ENCODE measurements around the gene CNOT4.
"Not testable (repeated sequence)": the region's sequence is repeated elsewhere in the genome, so short reads cannot be mapped to it uniquely, and the experiment has no call there.

Gene CNOT4

DNA sequence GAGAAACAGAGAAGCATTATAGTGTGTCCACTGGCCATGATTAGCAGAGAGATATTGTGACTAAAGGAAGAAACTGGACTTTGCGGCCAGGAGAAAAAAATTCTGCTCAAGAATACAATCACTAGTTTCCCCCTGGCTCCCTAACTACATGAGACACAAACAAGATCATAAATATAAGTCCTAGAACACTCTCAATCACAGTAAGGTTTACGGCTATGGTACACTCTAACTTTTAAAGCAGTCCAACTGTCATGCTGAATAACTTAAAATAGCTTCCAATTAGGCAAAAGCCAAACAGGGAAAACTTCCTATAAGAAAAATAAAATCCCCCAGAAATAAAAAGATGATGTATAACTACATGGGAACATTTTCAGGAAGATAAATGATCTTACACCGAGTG, 144.2 kb downstream of the CNOT4 start:
- FAIRE-seq (no peak), DNase-seq (ENCODE audit: insufficient read length, low spot score) (no peak)
- no peak for TF ChIP-seq POLR2A (IDR thresholded peaks at IDR 0.05; ENCODE audit: low read depth, low read length)

DNA sequence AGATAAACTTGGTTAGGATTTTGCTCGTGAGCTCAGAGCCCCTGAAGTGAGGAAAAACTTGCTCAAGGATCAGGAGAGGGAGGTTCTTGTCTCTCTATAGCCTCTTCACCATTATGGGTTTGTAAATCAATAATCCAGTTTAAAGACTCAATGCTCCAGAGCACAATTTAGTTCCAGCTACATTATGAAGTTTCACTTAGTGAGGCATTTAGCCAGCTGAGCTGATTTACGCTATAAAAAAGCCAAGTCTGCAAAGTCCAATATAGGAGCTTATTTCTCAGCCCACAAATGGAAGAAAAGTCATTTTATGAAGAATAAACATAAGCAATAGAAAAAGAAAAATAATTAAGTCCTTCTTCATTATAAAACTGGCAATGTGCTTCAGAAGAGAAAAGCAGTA, 145.7 kb downstream of the CNOT4 start:
- no peak for DNase-seq (ENCODE audit: insufficient read length, low spot score)
- no peak for TF ChIP-seq POLR2A (IDR thresholded peaks at IDR 0.05; ENCODE audit: low read depth, low read length)
- no peak for FAIRE-seq

DNA sequence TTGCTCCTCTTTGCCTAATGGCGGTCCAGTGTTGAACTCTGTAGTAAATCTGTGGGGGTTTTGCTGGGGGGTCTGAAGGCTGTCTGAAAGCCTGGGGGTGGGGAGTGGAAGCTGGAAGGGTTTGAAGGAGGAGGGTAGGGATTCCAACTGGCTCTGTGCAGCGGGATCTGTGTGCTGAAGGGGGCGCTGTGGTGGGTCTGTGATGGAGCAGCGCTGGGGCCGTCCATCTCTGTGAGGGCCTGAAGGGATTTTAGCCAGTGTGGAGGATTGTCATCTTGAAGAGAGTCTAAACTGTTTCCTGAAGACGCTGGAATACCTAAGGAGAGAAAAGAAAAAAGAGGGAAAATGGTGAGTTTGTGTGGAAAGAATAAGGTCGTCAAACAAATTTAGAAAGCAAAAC, 147.0 kb downstream of the CNOT4 start:
- FAIRE-seq (no peak), DNase-seq (ENCODE audit: insufficient read length, low spot score) (no peak)
- TF ChIP-seq POLR2A (IDR thresholded peaks at IDR 0.05; ENCODE audit: low read depth, low read length), result no peak

DNA sequence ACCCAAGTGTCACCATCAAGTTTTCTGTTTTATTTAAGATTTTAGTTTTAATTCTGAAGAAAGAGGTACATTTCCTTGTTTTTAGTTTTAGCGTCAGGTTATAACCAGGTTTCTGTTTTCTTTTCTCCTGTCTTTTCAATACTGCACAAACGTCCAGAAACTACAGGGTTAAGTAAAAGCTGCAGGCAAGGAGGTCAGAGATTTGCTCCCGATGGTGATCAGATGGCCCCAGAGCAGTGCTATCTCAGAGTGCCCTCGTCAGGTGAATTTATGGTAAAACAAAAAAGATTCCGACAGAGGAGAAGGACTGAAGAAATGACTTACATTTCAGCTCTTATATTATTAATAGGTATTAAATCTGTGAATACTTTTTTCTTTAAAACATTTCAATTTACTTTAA, 148.1 kb downstream of the CNOT4 start:
- FAIRE-seq (no peak), DNase-seq (ENCODE audit: insufficient read length, low spot score) (no peak)
- TF ChIP-seq POLR2A (IDR thresholded peaks at IDR 0.05; ENCODE audit: low read depth, low read length), result no peak

DNA sequence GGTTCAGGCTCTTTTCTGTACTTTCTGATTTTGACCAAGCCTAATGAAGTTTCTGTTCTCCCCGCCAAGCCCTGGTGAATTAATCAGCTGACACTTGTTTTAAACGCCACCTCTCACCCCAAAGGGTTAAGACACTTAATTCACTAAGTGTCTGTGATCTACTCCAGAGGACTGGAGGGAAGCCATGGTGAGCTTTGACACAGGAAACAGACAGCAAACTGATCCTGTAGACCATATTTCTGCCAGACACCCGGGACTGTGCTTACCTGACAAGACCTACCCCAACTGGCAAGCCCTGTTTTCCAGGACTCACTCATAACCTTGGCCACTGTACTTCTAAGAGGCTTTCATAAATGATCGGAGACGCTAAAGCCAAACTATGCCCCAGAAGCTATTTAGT, 150.3 kb downstream of the CNOT4 start:
- DNase-seq (ENCODE audit: insufficient read length, low spot score), result no peak
- no peak for TF ChIP-seq POLR2A (IDR thresholded peaks at IDR 0.05; ENCODE audit: low read depth, low read length)

DNA sequence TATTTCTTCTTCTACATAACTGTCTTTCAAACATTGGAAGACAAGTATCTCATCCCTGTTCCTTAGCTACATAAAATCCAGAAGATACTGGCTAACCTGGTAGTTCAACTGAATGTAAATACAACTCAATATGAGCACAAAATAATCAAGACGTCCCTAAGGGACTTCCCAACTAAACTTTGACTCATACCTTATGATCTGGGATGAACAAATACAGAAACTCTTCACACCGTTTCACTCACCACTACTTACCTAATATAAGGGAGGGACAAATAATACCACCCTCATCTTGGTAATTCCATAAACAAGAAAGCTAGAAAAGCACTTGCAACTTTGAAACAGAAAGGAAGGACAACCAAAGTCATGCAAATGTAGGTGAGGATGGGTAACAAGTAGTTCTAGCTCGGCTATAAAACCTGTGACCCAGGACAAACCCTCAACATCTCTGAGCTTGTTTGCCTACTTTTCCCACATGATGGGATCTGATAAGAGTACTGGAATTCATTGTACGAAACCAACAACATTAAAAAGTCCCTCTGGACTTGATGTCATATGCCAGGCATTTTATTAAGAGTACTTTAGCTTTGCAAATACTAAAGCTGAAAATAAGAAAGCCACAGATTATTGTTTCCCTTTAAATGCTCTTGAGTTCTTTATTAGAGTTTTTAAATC, 154.4 kb downstream of the CNOT4 start:
- no peak for FAIRE-seq
- no peak for TF ChIP-seq POLR2A (IDR thresholded peaks at IDR 0.05; ENCODE audit: low read depth, low read length)
- DNase-seq (ENCODE audit: insufficient read length, low spot score), result no peak

More for the DNA sequence above, 150.3 kb downstream of the CNOT4 start:
- FAIRE-seq, result no peak

DNA sequence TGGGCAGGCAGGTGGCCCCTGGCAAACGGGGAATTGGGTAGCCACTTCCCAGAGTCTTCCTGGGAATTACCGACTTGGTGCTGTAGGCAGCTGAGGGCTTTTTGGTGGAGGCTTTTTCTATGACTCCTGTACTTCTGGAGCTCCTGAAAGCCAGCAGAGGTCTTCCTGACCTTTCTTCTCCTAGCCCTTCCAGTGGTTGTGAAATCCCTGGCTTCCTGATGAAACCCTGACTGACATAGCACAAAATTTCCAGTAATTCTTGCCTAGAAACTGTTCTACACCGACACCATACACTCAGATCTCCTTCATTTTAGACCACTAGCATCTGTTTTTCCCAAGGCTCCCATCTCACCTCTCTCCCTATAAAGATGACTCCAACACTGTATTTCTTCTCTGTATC, 156.1 kb downstream of the CNOT4 start:
- FAIRE-seq (no peak), DNase-seq (ENCODE audit: insufficient read length, low spot score) (no peak)
- TF ChIP-seq POLR2A (IDR thresholded peaks at IDR 0.05; ENCODE audit: low read depth, low read length), result no peak

DNA sequence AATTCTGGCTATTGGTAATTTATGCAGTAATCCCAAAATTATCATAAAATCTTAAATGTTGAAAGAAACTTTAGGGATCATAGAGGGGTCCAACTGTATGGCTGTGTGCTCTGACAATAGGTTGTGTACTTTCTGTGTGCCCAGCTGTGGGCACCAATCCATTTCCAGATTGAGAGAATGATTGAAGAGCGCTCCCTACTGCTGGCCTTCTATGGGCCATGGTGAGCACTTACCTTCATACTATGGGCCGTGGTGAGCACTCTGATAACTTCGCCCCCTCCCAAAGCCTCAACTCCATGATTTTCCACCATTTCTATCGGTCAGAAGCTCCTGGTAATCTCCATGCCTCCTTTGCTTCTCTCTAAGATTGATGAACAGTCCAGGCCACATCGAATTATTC, 157.6 kb downstream of the CNOT4 start:
- DNase-seq (ENCODE audit: insufficient read length, low spot score), result no peak
- no peak for FAIRE-seq
- no peak for TF ChIP-seq POLR2A (IDR thresholded peaks at IDR 0.05; ENCODE audit: low read depth, low read length)

DNA sequence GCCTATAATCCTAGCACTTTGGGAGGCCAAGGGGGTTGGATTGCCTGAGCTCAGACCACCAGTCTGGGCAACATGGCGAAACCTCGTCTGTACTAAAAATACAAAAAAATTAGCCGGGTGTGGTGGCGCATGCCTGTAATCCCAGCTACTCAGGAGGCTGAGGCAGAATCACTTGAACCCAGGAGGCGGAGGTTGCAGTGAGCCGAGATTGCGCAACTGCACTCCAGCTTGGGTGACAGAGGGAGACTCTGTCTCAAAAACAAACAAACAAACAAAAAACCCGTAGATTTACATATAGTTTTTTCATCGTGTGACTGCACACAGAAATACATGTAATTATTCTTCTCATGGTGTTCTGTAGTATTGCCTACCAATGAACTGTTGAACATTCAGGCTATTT, 158.8 kb downstream of the CNOT4 start:
- DNase-seq (ENCODE audit: insufficient read length, low spot score); FAIRE-seq: not testable (repeated sequence)

DNA sequence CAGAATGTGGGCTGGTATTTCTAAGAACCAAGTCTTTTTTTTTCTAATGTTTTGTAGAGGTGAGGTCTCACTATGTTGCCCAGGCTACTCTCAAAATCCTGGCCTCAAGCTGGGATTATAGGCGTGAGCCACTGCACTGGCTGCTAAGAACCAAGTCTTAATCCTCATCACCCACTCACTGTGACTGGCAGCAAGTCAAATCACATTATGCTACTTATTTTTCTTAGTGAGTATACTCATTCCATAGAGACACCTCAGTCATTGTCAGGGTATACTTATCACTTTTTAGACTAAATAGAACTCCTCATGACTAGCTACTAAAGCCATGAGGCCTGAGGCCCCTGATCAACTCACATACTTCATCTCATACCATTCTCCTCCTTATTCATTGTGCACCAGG, 160.2 kb downstream of the CNOT4 start:
- DNase-seq (ENCODE audit: insufficient read length, low spot score), result no peak
- FAIRE-seq, result no peak
- no peak for TF ChIP-seq POLR2A (IDR thresholded peaks at IDR 0.05; ENCODE audit: low read depth, low read length)

DNA sequence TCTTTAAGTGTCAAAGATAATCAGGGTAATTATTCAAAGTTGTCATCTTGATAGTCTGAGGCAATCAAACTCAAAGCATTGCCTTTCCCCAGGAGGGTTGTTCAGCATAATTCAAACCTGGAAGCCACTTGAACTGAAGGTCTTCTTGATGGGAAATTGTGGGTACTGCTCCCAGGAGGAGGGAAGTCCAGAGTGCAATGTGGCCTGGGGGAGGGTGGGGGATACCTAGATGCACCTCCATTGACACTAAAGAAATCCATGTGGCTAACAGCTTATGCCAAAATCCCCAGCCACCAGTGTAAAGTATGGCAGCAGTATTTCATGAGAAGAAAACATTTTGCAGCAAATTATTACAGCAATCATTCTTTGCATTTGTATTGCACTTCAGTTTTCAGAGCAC, 161.4 kb downstream of the CNOT4 start:
- no peak for DNase-seq (ENCODE audit: insufficient read length, low spot score)
- TF ChIP-seq POLR2A (IDR thresholded peaks at IDR 0.05; ENCODE audit: low read depth, low read length), result no peak
- no peak for FAIRE-seq

DNA sequence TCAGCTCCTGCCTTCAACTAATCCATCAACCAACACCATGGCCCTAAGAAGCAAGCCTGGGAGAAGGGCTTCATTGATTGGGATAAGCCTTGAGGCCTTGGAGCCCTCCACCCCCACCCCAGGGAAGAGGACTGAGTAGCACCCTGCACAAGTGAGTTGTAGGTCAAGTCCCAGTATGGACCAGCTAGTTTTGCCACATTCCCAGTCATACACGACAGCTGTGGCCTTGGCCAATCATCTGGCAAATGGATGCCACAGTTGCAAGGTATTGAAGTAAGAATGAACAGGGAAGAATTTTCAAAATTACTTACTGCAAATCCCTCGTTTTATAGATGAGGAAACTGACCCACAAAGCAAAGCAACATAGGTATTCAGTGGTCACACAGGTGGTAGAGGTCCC, 166.5 kb downstream of the CNOT4 start:
- DNase-seq (ENCODE audit: insufficient read length, low spot score) (no peak), FAIRE-seq (no peak)
- no peak for TF ChIP-seq POLR2A (IDR thresholded peaks at IDR 0.05; ENCODE audit: low read depth, low read length)

DNA sequence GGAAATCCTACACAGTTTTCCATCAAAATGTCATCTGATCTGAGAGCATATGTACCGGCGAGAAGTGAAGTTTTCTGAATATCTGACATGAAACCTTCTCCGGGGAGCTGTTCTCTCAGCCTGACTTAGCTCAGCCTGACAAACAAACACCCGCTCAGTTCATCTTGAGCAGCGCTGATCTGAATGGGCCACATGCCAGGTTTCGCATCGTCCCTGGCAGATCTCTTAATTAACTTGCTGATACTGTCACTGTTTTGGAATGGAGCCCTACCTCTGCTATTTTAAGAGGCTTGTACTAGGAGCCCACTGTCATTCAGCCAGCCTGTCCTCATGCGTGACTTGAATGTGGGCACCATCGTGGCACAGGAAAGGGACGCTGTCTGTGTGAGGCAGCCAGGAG, 167.0 kb downstream of the CNOT4 start:
- no peak for FAIRE-seq
- TF ChIP-seq POLR2A (IDR thresholded peaks at IDR 0.05; ENCODE audit: low read depth, low read length), result no peak
- no peak for DNase-seq (ENCODE audit: insufficient read length, low spot score)

DNA sequence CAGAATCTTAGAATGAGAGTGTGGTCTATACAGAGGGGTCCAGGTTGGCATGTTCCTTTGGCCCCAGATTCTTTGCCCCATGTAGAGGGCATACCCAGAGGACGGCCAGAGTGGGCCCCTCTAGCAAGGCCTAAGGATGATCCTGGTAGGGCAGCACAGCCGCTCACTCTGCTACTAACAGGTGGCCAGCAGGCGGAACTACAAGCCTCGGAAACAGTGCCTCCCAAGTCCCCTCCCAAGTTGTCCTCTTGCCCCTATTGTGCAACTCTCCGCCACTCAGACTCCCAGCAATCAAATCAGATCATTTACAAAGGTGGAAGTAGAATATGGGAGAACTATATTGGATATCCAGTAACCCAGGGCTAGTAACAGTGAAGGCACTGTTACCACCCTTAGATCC, 168.9 kb downstream of the CNOT4 start:
- no peak for TF ChIP-seq POLR2A (IDR thresholded peaks at IDR 0.05; ENCODE audit: low read depth, low read length)
- FAIRE-seq (no peak), DNase-seq (ENCODE audit: insufficient read length, low spot score) (no peak)

DNA sequence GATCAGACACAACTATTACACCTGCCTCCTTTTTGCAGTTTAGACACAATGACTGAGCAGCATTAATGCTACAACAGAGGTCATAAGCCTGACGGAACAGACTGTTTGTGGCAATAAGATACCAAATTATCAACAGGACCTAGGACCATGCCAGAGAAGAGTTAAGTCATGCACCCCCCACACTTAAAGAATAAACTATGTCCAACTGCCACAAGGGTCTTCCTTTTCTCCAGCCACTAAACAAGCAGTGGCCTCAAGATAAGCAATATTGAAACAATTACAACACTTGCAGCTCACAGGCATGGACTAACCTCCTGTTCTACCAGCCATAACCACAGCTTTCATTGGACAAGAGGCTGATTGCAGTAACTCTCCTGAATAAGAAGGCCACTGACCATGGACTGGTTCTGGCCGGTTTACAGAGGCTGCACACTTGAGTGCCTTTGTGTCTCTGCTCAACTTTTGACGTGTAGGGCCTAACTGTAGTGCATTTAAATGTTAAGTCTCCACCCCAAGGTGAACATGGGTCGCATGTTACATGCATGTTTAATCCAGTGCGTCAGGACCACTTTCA, 171.8 kb downstream of the CNOT4 start:
- FAIRE-seq (no peak), DNase-seq (ENCODE audit: insufficient read length, low spot score) (no peak)
- no peak for TF ChIP-seq POLR2A (IDR thresholded peaks at IDR 0.05; ENCODE audit: low read depth, low read length)

DNA sequence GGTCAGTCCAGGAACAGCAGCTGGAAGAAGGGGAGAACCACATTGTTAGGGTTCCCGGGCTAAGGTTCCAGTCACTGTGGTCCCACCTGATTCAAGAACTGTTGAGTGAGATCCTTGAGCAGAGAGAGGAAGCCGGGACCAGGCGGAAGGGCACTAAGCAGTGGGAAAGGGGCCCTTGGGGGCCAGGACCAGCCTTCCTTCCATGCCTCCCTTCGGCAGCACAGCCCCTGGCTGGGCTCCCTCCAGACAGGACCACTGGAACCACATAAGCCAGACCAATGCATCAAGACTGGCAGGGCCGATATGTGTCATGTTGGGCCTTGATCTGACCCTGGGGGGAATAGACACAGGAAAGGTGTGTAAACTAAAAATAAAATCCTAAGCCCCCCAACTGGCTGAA, 172.4 kb downstream of the CNOT4 start:
- TF ChIP-seq POLR2A (IDR thresholded peaks at IDR 0.05; ENCODE audit: low read depth, low read length), result no peak
- DNase-seq (ENCODE audit: insufficient read length, low spot score), result no peak
- FAIRE-seq, result no peak
